Cardiac septum (tissue), 1 donor: ENCODE measurements around the gene DDC. TPM values are rescaled to one million over a fixed set of nuclear protein-coding genes. Genes with fewer than 3 reads are reported as not detected.
A peak's percentile ranks its signal among the peaks of the same experiment; 100 is the strongest.
"Not testable (repeated sequence)": the region's sequence is repeated elsewhere in the genome, so short reads cannot be mapped to it uniquely, and the experiment has no call there.

Experiments used
- DNase-seq: peaks from one replicate; pipeline ENCODE4 v3.0.0-alpha.2; 2020; ENCODE audit warnings: low spot score
- intact Hi-C: fragments of 100-400 bp; cut with DNase I; formaldehyde crosslinking; loops from one replicate; pipeline ENCODE4 v1.14.0; 2022
- total RNA-seq: library from RNA; stranded (reverse); fragmentation: NEBNext Ultra II Directional; extraction: Animal tissue kit (Norgen Biotek cat#: 25700); gene quantifications from one replicate; pipeline ENCODE4 v1.2.1, GENCODE V29; 2021
- donor health status: DM: no; HTN: no; CAD: no.

The DDC gene
- total RNA-seq, 1 donor from 2014 or later: not detected

DNA sequence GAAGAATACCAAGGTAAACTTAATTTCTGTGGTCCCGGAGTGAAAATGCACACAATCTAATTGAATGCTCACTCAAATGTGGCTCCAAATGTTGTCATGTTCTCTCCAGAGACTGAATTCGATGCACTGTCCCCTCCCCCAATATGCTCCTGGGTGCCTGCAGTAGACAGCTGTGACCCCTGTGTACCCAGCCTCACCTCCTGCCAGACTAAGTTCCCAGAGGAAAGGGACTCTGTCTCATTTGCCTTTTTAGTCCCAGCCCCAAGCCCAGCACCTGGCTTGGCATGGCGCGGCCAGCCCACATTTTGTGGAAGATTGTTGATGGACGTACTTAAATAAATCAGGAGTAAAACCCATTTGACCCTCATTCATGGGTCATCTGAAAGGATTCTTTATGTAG is 93.2 kb downstream of the DDC start:
- DNase-seq: no peak
- intact Hi-C loops: no loop called here

DNA sequence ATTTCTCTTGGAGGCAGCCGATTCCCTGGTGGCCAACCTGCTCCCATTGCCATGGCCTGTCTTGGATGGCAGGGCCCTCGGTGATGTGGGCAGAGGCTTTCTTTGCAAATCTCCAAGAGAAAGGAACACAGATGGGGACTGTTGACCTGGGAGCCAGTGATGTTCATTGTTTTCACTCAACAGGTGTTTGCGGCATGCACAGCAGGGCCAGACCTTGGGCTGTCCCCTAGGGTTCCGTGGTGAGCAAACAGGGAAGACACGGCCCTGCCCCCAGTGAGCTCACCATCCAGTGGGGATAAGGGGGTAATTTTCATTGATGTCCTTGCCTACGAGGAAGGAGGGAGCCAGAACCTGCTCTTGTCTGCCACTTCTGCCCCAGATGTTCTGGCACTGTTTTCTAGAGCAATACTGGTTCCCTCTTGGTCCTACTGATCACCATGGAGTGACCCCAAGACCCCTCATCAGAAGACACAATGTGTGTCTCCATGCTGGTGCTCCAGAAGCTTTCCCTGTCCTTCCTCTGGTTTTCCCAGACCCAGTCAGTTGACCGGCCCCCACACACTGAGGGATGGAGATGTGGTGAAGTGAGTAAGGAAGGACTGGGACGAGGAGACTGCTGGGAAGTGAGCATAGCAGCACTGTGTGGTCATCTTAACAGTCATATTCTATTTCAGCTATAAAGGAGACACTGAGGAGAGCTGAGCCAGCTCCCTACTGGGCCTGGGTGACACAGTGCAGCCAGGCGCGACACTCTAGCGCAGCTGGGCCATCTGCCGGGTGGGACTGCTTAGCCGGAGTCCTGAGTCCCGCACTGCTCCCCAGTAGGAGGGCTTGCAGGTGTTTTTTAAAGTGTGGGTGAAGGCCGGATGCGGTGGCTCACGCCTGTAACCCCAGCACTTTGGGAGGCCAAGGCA is 94.7 kb downstream of the DDC start:
- DNase-seq: no peak
- intact Hi-C loops: no loop called here

DNA sequence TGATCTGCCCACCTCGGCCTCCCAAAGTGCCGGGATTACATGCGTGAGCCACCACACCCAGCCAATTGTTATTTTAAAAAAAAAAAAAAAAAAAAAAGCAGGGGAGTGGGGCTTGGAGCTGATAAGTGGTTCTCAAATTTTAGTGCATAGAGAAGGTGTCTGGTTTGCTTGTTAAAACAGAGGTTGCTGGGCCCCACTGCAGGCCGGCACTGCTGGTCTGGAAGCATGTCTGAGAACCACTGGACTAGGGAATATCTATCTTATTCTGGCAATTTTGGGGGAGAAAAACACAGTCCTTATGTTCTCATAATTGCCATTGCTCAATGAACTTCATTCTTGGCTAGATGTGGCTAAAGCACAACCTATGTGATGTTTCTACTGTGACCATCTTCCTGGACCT is 96.0 kb downstream of the DDC start:
- intact Hi-C loops: loop anchor here (5.0 kb wide), 3 partner anchors 208 to 693 kb away; no protein-coding TSS in a partner anchor
- no peak for DNase-seq

DNA sequence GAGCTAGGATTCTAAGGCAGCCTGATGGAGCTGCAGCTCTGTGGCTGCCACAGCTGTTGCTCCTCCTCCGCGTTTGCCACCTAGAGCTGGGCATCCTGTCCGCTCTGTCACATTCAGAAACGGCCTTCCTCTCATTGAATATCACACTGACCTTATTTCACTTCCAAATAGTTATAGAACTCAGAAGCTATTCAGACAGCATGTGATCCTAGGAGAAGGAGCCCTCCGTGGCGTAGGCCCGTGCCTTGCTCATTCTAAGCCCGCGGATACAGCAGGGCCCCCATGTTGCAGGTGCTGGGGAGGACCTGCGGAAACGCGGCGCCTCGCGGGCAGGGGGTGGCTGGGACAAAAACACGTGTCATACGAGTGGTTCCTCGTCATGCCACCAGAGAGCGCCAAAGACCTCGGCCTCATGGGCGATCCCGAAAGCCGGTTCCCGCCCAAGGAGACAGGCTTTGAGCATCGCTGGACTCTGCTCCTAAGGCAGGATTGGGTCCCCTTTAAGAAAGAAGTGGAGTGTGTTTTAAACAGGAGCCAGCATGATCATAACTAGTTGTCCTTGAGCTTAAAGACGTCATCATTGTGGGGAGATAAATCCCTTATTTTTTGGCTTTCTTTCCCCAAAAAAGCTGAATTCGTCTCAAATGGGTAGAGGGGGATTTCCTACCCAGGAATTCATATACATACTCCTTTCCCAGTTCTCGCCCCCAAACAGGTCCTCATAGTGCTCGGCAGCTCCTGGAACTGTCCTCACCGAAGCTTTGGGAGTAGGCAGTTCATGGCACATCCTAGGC is 97.2 kb downstream of the DDC start:
- intact Hi-C loops: loop anchor here (5.0 kb wide), 3 partner anchors 209 to 694 kb away; no protein-coding TSS in a partner anchor

DNA sequence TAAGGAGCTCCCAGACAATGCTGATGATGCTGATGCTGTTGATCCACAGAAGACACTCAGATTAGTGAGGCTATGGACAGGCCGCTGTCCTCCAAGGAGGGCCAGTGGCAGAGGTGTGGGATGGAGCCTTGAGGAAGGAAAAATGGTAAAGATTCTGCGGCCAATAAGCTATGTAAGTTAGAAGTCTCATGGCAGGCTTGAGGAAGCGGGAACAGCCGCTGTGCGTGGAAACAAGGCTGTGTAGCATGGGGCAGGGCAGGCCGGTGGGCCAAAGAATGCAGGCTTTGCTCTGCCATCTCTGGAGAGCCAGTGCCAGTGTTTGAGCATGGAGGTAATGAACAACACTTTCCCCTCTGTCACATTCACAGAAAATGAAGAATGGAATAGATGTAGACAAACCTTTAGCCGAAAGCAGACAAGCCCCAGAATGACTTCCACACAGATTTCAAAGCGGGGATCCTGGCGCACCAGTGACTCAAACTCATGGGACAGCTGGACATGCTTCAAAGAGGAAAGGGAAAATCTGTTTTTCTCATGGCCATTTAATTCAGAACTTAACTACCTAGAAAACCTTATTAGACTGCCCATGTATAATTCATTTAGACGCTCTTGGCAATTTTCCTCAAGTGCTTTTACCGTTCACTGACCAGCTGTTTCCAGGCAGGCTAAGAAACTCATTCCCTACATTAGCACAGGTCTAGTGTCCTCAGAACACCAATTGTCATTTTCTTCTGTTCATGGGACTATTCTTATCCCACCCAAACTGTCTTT is 98.2 kb downstream of the DDC start:
- DNase-seq: no peak
- intact Hi-C loops: loop anchor here (5.0 kb wide), 3 partner anchors 210 to 695 kb away; no protein-coding TSS in a partner anchor

More for the DNA sequence above, 97.2 kb downstream of the DDC start:
- peak; percentile 91 for DNase-seq

DNA sequence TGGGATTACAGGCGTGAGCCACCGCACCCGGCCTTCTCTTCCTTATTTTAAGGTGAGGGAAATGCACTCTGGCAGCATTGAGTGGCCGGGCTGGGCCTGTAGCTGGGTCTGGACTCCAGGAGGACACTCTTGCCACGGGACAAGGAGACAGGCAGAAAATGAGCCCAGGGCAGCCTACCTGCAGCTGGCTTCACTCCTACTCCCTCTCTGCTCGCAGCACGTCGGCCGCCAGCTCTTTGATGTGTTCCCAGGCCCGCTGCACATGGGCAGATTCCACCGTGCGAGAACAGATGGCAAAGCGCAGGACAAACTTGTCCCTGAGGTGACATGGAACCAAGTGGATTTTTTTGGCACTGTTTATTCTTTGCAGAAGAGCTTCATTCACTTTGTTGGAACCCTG is 102.2 kb downstream of the DDC start:
- intact Hi-C loops: no loop called here
- no peak for DNase-seq

DNA sequence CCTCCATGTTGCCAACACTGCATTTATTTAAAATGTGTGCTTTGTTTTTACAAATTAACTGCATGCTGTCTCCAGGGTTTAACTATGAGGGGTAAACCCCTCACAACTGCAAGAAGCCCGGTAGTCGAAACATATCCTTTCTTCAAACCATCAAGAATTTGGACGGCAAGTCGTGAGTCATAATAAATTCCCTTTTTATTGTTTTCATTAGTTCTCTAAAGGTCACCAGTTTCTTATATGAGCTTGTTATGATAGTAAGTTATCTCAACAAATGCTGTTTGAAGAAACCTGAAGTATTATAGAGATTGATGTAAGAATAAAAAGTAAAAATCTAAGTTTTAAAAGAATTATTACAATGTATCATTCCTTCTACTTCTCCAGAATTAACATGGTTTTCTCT is 102.8 kb downstream of the DDC start:
- intact Hi-C loops: no loop called here
- no peak for DNase-seq

DNA sequence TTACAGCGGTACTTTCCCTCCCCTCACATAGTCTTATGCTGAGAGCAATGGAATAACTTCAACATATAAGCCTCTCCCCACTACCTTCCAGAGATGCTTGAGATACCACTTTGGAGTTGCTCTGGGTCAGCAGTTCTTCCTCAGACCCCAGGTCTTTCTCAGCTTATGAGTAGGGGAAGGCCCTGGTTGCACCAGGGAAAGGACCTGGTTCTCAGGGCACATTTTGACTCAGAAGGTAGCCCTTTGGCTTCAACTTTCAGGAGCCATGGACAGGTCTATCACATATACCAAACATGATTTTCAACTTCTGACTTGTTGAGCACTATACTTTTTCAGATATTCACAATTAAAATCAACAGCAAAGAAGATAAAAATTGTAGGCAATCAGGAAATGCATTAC is 103.5 kb downstream of the DDC start:
- DNase-seq: no peak
- intact Hi-C loops: no loop called here

DNA sequence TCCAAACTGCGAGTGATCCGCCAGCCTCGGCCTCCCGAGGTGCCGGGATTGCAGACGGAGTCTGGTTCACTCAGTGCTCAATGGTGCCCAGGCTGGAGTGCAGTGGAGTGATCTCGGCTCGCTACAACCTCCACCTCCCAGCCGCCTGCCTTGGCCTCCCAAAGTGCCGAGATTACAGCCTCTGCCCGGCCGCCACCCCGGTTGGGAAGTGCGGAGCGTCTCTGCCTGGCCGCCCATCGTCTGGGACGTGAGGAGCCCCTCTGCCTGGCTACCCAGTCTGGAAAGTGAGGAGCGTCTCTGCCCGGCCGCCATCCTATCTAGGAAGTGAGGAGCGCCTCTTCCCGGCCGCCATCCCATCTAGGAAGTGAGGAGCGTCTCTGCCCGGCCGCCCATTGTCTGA is 106.0 kb downstream of the DDC start:
- intact Hi-C loops, DNase-seq: not testable (repeated sequence)

DNA sequence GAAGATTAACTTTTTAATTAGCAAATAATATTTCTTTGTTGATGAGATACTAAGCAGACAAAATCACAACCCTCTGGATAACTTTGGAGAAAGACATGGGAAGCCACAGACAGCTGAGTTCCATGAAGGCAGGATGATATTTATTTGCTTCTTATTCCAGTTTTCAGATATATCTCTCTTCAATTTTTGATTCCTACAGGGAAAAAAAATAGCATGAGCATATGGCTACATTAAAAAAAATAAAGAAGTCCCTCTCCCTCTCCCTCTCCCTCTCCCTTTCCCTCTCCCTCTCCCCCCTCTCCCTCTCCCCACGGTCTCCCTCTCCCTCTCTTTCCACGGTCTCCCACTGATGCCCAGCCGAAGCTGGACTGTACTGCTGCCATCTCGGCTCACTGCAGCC is 106.6 kb downstream of the DDC start:
- DNase-seq, intact Hi-C loops: not testable (repeated sequence)

DNA sequence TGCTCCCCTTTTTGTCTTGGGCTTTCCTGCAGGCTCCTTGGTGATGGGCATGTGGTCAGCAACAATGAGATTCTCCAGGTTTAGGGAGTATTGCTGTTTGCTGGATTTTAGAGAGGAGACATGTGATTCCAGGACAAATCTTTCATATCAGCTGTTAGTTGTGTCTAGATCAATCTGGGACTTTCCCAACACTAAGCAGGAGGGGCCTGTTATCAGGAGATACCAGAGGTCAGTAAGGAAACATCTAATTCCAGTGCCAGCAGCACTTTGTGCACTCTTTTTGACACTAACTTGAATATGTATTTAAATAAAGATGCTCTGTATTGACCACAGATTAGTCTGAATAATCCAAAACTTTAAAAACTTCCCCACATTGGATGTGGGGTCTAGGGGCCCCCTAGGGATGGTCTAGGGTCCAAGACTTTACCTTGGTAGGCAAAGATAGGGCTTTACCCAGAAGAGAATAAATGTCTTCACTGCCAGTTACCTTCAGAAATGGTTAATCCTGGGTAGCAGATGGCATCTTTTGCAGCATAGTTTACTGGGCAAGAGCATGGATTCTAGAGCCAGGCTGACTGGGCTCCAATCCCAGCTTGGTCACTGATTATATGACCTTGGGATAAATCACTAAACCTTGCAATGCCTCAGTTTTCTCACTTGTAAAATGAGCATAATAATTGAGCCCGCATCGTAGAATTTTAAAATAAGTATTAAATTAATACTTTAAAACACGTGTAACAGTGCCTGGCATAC is 108.7 kb downstream of the DDC start:
- DNase-seq: no peak
- intact Hi-C loops: no loop called here

DNA sequence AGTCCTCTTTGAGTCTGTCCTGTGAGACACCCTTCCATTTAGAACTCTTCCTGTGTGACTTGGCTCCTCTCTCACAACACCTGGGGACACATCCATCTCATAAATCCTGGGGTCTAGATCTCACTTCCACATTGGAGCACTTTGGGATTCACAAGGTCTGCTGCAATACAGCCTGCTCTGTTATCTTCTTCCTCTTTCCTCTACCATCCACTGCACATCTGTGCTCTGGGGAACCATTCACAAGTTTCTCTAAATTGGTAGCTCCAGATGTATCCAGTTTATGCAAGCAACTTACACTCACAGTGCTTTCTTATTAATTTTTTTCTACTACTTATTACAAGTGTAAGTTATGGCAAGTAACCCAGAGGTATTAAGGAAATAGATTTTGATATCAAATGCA is 109.5 kb downstream of the DDC start:
- intact Hi-C loops: no loop called here
- no peak for DNase-seq

DNA sequence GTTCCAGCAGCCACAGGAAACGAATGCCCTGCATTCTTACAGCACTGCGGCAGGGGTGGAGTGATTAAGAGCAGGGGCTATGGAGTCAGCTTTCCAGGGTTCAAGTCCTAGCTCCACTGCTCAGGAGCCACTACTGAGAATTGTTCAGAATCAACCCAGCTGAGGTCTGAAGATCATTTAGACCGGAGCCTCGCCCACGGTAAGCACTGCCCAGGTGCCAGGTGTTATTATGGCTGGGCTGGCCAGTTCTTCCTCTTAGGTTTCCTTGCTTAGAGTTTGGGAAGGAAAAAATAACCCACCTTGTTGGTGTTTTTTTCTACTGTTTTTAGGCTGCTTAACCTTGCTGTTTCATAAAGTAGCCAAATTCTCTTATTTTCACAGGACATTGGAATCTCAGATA is 110.2 kb downstream of the DDC start:
- no peak for DNase-seq
- intact Hi-C loops: no loop called here

DNA sequence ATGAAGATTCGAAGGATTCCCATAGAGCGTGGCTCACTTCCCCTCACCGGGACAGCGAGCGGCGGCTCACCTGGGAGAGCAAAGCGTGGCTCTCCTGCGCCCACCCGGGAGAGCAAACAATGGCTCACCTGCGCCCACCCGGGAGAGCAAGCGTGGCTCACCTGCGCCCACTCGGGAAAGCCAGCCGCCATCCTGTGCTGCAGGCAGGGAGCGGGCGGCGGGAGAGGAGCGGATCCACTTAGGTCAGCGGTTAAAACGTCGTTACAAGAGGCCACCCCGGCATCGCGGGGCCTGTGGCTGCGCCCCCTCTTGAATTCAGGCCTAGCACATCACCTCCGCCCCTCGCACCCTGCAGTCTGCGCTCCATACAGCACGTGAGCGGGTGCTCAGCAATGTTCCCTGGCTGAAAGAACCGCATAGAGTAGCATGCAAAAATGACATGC is 114.6 kb downstream of the DDC start:
- DNase-seq: no peak
- intact Hi-C loops: no loop called here

DNA sequence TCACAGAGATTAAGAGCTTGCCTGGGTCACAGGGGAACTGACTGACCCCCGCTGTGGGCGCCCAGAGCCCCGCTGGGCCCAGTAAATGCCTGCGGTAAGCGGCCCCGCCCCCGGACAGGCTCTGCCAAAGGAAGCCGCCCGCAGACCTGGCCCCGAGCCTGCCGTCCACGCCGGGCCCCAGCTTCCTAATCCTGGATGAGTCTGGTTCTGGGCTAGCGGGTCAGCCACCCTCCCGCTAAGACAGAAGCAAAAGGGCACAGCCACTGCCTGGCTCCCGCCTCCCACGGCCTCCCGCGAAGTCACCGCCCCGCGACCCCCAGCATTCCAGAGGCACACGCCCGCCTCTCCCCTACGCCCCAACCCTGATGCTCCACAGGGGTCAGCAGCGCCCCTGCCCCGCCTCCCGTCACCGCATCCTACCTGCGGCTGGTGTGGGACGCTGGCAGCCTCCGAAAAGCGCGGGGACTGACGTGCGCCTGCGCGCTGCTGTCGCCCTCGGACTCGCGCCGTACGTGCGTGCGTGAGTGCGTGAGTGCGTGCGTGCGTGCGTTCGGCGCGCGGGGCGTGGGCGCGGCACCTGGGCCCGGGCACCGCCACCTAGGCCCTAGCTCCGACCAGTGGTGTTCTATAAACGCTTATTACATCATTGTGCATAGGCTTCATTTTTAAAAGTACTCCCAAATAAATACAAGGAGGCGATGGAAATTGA is 115.2 kb downstream of the DDC start, which contains the start of gene FIGNL1:
Gene FIGNL1 (minus strand): TSS at position 470 of the 709 bp plus-strand sequence. CDS start 3,063 bp downstream, outside the sequence.
- intact Hi-C loops: no loop called here
- DNase-seq: peak; percentile 87

DNA sequence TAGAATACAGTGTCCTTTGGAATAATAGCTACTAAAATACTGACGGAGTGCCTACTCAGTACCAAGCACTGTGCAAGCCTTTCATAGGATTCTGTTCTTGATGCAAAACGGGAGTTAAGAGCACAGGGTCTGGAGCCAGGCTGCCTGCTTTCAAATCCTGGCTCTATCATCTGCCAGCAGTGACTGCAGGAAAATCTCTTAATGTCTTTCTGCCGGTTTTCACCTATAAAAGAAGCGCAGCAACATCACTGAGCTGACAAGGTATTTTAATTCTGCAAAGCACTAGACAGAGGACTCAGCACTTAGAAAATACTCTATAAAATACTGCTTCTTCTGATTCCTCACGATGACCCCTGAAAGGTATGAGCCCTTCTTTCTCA is 115.7 kb downstream of the DDC start:
- intact Hi-C loops: no loop called here
- no peak for DNase-seq

DNA sequence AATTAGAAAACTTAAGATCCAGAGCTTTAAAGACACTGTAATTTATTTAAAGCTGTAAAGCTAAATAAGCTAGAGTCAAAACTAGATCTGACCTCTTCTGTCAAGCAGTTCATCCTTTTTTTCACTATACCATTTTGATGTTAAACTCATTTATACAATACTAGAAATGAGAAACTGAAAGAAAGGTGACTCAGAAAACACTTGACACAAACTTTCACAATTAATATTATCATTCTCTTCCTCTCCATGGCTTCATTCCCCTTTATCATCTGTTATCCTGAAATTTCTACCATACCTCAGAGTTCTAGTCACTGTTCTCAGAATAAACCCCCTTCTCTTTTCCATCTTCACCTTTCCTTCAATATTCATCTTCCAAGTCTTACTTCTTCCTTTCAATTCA is 116.4 kb downstream of the DDC start:
- intact Hi-C loops: no loop called here
- no peak for DNase-seq

DNA sequence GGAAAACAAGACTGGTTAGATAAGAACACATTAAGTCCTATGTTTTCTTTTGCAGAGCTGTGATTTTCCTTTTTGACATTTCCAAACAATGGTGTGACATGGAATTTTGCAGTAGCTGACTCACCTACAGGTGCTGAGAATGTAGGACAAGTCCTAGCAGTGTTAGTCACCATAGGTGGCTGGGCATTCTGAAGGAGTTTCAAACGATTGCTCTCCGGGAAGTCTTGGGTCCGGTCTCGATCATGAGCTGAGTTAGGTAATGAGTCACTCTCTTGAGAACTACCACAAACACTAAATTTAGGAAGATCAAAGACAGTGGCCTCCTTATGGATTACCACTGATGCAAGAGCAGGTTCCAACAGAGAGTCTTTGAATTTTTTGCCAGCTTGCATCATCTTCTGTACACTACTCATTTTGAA is 118.7 kb downstream of the DDC start:
- intact Hi-C loops: no loop called here
- no peak for DNase-seq
